ENCODE measurements around the gene SLC35F6. TPM values are rescaled to one million over a fixed set of nuclear protein-coding genes. Genes with fewer than 3 reads are reported as not detected.

Gene SLC35F6
- total and polyA plus RNA-seq, 2 donors (not counting 1 experiment from before 2014, with no cell fraction given): 10.4 to 15.2 TPM

DNA sequence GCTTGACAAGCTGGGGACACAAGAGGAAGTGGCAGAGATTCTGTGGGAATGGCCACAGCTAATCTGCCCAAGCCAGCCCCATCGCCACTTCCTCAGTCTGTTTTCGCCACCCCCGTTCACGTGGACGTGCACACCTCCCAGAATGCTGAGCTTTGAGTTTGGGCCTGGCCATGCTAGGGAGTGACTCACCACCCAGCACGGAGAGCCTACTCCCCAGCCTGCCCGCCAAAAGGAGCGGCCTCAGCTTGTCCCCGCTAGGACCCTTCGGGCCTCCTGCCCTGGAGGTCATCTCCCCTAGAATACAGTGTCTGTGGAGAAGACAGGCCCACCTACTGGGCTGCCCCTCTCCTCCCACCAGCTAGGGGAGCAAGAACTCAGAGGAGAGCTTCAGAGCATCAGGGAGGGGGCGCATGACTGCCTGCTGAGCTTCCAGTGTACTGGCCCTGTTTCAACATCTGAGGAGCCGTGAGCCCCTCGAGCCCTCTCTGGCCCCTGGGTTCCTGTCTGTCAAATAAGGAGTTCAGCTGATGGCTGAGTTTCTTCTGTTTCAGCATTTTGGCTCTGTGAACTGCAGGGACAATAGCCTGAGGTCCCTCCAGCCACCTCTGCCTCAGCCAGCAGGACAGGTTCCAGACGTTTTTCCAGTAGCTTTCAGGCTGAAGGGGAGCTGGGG lies 5.1 kb downstream of the SLC35F6 start:
- no peak overlapping the region for H2AFZ ChIP-seq (ENCODE audit: insufficient read depth, low read depth, low read length, poor library complexity, severe bottlenecking)
- ATAC-seq (ENCODE audit: low read depth) (no peak), DNase-seq (no peak)
- Mint-ChIP-seq H3K4me3 (no peak overlapping the region), H3K4me1 (peaks cover 30% of the 10 kb centered on the region), H3K27ac (no peak overlapping the region), H3K9me3 (ENCODE audit: insufficient read depth) (no peaks in the 10 kb centered on the region), H3K27me3 (no peaks in the 10 kb centered on the region)
- H3K27ac ChIP-seq (ENCODE audit: low read length in 2 of 2): no peak overlapping the region
- POLR2A ChIA-PET: no interaction called here
- peaks cover 36% of the 10 kb centered on the region for H4K20me1 ChIP-seq (ENCODE audit: control insufficient read depth, insufficient read depth, low read length, poor library complexity, severe bottlenecking)
- H3K4me2 ChIP-seq (replicated peaks; ENCODE audit: low read depth, low read length, poor library complexity, severe bottlenecking): no peak overlapping the region
- 60% methylated on average over 14 of the region's 14 CpGs for WGBS (ENCODE audit: insufficient coverage)
- TF ChIP-seq, protein P1, sequence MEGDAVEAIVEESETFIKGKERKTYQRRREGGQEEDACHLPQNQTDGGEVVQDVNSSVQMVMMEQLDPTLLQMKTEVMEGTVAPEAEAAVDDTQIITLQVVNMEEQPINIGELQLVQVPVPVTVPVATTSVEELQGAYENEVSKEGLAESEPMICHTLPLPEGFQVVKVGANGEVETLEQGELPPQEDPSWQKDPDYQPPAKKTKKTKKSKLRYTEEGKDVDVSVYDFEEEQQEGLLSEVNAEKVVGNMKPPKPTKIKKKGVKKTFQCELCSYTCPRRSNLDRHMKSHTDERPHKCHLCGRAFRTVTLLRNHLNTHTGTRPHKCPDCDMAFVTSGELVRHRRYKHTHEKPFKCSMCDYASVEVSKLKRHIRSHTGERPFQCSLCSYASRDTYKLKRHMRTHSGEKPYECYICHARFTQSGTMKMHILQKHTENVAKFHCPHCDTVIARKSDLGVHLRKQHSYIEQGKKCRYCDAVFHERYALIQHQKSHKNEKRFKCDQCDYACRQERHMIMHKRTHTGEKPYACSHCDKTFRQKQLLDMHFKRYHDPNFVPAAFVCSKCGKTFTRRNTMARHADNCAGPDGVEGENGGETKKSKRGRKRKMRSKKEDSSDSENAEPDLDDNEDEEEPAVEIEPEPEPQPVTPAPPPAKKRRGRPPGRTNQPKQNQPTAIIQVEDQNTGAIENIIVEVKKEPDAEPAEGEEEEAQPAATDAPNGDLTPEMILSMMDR (IDR thresholded peaks at IDR 0.05): no peak
- no peak for TF ChIP-seq EZH2 (IDR thresholded peaks at IDR 0.05; ENCODE audit: borderline replicate concordance, insufficient read depth, low read depth, low read length, poor library complexity, severe bottlenecking)
- peaks cover 10 to 17% of the 10 kb centered on the region in 2 donors for H3K4me1 ChIP-seq (ENCODE audit: control insufficient read depth in 2 of 2, insufficient read depth in 2 of 2, low read length in 2 of 2)
- H3K27me3 ChIP-seq (replicated peaks in 1 of 4; ENCODE audit: control extremely low read depth in 1 of 4, control insufficient read depth in 3 of 4, insufficient read depth in 4 of 4, low read length in 3 of 4): no peaks in the 10 kb centered on the region
- peaks cover 0 to 5% of the 10 kb centered on the region in 2 experiments for H3K36me3 ChIP-seq (replicated peaks in 1 of 2; ENCODE audit: control extremely low read depth in 1 of 2, control insufficient read depth in 1 of 2, extremely low read depth in 1 of 2, insufficient read depth in 2 of 2, low read length in 1 of 2)
- H3K4me3 ChIP-seq (ENCODE audit: control extremely low read depth in 1 of 5, extremely low read depth in 1 of 5, insufficient read depth in 1 of 5, low read depth in 2 of 5, low read length in 4 of 5): no peak overlapping the region
- H3K9ac ChIP-seq (ENCODE audit: low read length): no peak overlapping the region
- H3K9me3 ChIP-seq (ENCODE audit: control extremely low read depth in 1 of 3, control insufficient read depth in 2 of 3, insufficient read depth in 1 of 3, low read length in 2 of 3): no peaks in the 10 kb centered on the region
- CTCF ChIA-PET: no interaction called here
- peaks cover 41% of the 10 kb centered on the region for H3K79me2 ChIP-seq (ENCODE audit: control insufficient read depth, insufficient read depth, low read length)
- intact Hi-C loops (cut with micrococcal nuclease): no loop called here

DNA sequence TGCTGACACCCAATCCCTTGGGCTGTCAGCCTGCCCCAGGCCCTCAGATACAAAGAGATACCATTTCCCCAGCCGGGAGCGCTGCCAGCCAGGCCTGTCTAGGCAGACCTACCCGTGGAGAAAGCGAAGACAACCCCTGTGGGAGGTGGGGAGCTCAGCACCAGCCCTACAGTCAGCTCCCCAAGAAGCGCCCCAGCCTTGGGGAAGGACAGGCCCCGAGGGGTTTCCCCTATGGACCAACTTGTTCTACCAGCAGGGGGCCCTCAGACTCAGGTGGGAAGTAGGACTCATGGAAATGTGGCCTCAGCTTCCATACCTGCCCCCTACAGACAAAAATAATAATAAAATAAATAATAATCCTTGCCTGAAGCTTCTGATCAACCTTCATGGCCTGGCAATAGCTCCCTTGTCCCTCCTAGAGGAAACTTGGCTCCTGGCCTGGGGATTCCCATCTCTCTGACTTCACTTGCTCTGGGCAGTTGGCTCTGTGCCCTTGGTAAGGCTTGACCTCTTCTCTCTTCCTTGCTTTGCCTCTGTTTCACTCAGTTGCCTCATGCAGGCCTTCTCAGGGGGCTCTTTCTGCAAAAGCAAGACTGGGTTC lies 7.0 kb downstream of the SLC35F6 start:
- H3K79me2 ChIP-seq (ENCODE audit: control insufficient read depth, insufficient read depth, low read length): peaks cover 27% of the 10 kb centered on the region
- Mint-ChIP-seq H3K9me3 (ENCODE audit: insufficient read depth) (no peaks in the 10 kb centered on the region), H3K4me1 (peaks cover 17% of the 10 kb centered on the region), H3K4me3 (no peak overlapping the region), H3K27ac (peak overlapping the region; percentile 70), H3K27me3 (no peaks in the 10 kb centered on the region)
- peaks cover 0 to 24% of the 10 kb centered on the region in 2 experiments for H3K36me3 ChIP-seq (replicated peaks in 1 of 2; ENCODE audit: control extremely low read depth in 1 of 2, control insufficient read depth in 1 of 2, extremely low read depth in 1 of 2, insufficient read depth in 2 of 2, low read length in 1 of 2)
- H3K27ac ChIP-seq (ENCODE audit: low read length in 2 of 2): no peak overlapping the region
- TF ChIP-seq, protein P1 (IDR thresholded peaks at IDR 0.05): peak; percentile 37
- no peak for TF ChIP-seq EZH2 (IDR thresholded peaks at IDR 0.05; ENCODE audit: borderline replicate concordance, insufficient read depth, low read depth, low read length, poor library complexity, severe bottlenecking)
- H3K9me3 ChIP-seq (ENCODE audit: control extremely low read depth in 1 of 3, control insufficient read depth in 2 of 3, insufficient read depth in 1 of 3, low read length in 2 of 3): no peaks in the 10 kb centered on the region
- H3K9ac ChIP-seq (ENCODE audit: low read length): no peak overlapping the region
- no peak overlapping the region for H3K4me2 ChIP-seq (replicated peaks; ENCODE audit: low read depth, low read length, poor library complexity, severe bottlenecking)
- WGBS (ENCODE audit: insufficient coverage): 80% methylated on average over 3 of the region's 6 CpGs
- H3K27me3 ChIP-seq (replicated peaks in 1 of 4; ENCODE audit: control extremely low read depth in 1 of 4, control insufficient read depth in 3 of 4, insufficient read depth in 4 of 4, low read length in 3 of 4): no peaks in the 10 kb centered on the region
- H2AFZ ChIP-seq (ENCODE audit: insufficient read depth, low read depth, low read length, poor library complexity, severe bottlenecking): no peak overlapping the region
- peaks cover 43% of the 10 kb centered on the region for H4K20me1 ChIP-seq (ENCODE audit: control insufficient read depth, insufficient read depth, low read length, poor library complexity, severe bottlenecking)
- no peak overlapping the region for H3K4me3 ChIP-seq (ENCODE audit: control extremely low read depth in 1 of 5, extremely low read depth in 1 of 5, insufficient read depth in 1 of 5, low read depth in 2 of 5, low read length in 4 of 5)
- ChIA-PET POLR2A (no interaction called here), CTCF (no interaction called here)
- H3K4me1 ChIP-seq (ENCODE audit: control insufficient read depth in 2 of 2, insufficient read depth in 2 of 2, low read length in 2 of 2): peaks cover 0 to under 1% of the 10 kb centered on the region in 2 donors
- DNase-seq (peak; percentile 45), ATAC-seq (ENCODE audit: low read depth) (no peak)
- intact Hi-C loops (cut with micrococcal nuclease): no loop called here

All from B cell (primary cell).